ENCODE results near the gene CHPT1. TPM values are rescaled to one million over a fixed set of nuclear protein-coding genes. Genes with fewer than 3 reads are reported as not detected.

Gene CHPT1
- total and polyA plus RNA-seq, 10 donors = 26.8 to 115 (median 45.3) TPM

DNA sequence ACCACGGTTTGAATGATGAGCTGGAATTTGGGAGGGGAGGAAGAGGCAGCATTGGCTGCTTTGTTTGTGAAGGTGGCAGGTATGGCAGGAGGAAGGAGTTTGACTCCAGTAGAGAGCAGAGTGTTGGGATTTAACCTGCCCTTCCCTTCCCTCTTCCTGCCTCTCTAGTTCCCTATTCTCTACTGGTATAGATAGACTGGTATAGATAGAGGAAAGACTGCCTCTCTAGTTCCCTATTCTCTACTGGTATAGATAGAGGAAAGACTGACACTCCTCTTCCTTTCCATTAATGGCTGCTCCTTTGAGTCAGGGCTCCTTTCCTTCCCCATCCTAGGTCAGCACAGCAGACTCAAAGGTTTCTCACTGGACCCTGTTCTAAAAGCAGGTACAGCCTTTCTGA lies 50.3 kb downstream of the CHPT1 start:
- no peak for TF ChIP-seq POLR2A (IDR thresholded peaks at IDR 0.05)
- TF ChIP-seq, protein P1, sequence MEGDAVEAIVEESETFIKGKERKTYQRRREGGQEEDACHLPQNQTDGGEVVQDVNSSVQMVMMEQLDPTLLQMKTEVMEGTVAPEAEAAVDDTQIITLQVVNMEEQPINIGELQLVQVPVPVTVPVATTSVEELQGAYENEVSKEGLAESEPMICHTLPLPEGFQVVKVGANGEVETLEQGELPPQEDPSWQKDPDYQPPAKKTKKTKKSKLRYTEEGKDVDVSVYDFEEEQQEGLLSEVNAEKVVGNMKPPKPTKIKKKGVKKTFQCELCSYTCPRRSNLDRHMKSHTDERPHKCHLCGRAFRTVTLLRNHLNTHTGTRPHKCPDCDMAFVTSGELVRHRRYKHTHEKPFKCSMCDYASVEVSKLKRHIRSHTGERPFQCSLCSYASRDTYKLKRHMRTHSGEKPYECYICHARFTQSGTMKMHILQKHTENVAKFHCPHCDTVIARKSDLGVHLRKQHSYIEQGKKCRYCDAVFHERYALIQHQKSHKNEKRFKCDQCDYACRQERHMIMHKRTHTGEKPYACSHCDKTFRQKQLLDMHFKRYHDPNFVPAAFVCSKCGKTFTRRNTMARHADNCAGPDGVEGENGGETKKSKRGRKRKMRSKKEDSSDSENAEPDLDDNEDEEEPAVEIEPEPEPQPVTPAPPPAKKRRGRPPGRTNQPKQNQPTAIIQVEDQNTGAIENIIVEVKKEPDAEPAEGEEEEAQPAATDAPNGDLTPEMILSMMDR (IDR thresholded peaks at IDR 0.05 in 8 of 11, conservative IDR thresholded peaks at IDR 0.05 in 3 of 11) = no peak
- no peak for TF ChIP-seq POLR2AphosphoS5 (IDR thresholded peaks at IDR 0.05)
- peaks cover 8 to 60% (median 19%) of the 10 kb centered on the region in 6 donors for H3K4me1 ChIP-seq
- peak overlapping the region in 3 of 8 donors; percentile 11 to 79 (median 30) for H3K27ac ChIP-seq
- no peaks in the 10 kb centered on the region for H3K27me3 ChIP-seq (replicated peaks in 1 of 7)
- 73 to 94% (median 88%) methylated on average over 1 of the region's 1 CpG for WGBS, 5 donors
- intact Hi-C loops (cut with DNase I; ENCODE audit: low total_unique reads) = no loop called here
- no peak for DNase-seq
- no peak overlapping the region for H3K4me3 ChIP-seq
- peaks cover 0 to 100% (median 34%) of the 10 kb centered on the region in 6 donors for H3K36me3 ChIP-seq
- H3K9me3 ChIP-seq = no peaks in the 10 kb centered on the region

DNA sequence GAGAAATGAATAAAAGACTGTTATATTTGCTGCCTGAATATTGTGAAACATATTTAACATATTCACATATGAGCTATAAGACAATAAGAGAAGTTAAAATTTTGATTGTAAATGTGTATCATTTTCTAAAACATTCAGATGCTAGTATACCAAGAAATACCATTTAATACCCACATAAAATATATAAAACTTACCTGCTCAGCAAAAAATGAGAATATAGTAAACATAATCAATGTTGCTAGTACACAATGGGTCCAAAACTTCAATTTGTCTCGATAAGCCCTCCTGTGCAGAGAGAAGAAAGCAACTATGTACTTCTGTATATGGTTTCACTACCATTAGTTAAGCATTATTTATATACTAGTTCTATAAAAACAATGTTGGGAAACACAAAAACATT lies 51.5 kb downstream of the CHPT1 start:
- no peaks in the 10 kb centered on the region for H3K9me3 ChIP-seq
- peak overlapping the region in 1 of 8 donors; percentile 3 for H3K27ac ChIP-seq
- 93 to 98% (median 97%) methylated on average over 1 of the region's 1 CpG for WGBS, 5 donors
- no peak overlapping the region for H3K4me3 ChIP-seq
- peaks cover 0 to 100% (median 35%) of the 10 kb centered on the region in 6 donors for H3K36me3 ChIP-seq
- DNase-seq = no peak
- H3K4me1 ChIP-seq = peaks cover 6 to 48% (median 9%) of the 10 kb centered on the region in 6 donors
- H3K27me3 ChIP-seq (replicated peaks in 1 of 7) = no peaks in the 10 kb centered on the region
- TF ChIP-seq, protein P1 (IDR thresholded peaks at IDR 0.05 in 8 of 11, conservative IDR thresholded peaks at IDR 0.05 in 3 of 11) = no peak
- TF ChIP-seq POLR2AphosphoS5 (IDR thresholded peaks at IDR 0.05) = no peak
- TF ChIP-seq POLR2A (IDR thresholded peaks at IDR 0.05) = no peak
- intact Hi-C loops (cut with DNase I; ENCODE audit: low total_unique reads) = no loop called here

DNA sequence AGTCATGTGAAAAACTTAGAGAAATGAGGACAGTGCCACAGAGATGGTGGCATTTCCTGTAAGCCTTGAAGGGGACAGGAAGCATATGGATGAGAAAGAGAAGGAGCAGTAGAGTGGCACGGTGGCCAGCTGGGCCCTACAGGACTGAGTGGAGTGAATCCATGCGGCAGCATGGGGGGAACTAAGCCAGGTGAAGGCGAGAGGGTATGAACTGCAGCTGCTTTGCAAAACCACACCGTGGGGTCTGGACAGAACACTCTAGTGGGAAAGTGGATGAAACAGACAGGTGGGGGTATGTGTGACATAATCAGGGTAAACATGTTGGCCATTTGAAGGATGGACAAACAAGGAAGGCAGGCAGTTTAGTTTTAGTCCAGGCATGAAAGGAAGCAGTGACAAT lies 52.2 kb downstream of the CHPT1 start:
- TF ChIP-seq POLR2A (IDR thresholded peaks at IDR 0.05) (no peak), POLR2AphosphoS5 (IDR thresholded peaks at IDR 0.05) (peak in 2 of 3 donors; percentile 11 to 23)
- Histone ChIP-seq H3K4me3 (no peak overlapping the region), H3K27me3 (replicated peaks in 1 of 7) (no peaks in the 10 kb centered on the region), H3K36me3 (peaks cover 0 to 100% (median 35%) of the 10 kb centered on the region in 6 donors), H3K9me3 (no peaks in the 10 kb centered on the region), H3K27ac (peak overlapping the region in 1 of 8 donors; percentile 3), H3K4me1 (peaks cover 0 to 41% (median 2%) of the 10 kb centered on the region in 6 donors)
- 67 to 79% (median 75%) methylated on average over 4 of the region's 4 CpGs for WGBS, 5 donors
- DNase-seq = no peak
- intact Hi-C loops (cut with DNase I; ENCODE audit: low total_unique reads) = no loop called here

GRCh38 chr12:101750152-101750551 lies 52.7 kb downstream of the CHPT1 start:
- TF ChIP-seq, protein P1 (IDR thresholded peaks at IDR 0.05 in 8 of 11, conservative IDR thresholded peaks at IDR 0.05 in 3 of 11) = no peak
- TF ChIP-seq POLR2AphosphoS5 (IDR thresholded peaks at IDR 0.05) (no peak), POLR2A (IDR thresholded peaks at IDR 0.05) (no peak)
- 91 to 95% (median 93%) methylated on average over 4 of the region's 4 CpGs for WGBS, 5 donors
- intact Hi-C loops (cut with DNase I; ENCODE audit: low total_unique reads) = no loop called here
- peaks cover 0 to 100% (median 35%) of the 10 kb centered on the region in 6 donors for H3K36me3 ChIP-seq
- no peak overlapping the region for H3K27ac ChIP-seq
- no peak overlapping the region for H3K4me3 ChIP-seq
- H3K9me3 ChIP-seq = no peaks in the 10 kb centered on the region
- no peaks in the 10 kb centered on the region for H3K27me3 ChIP-seq (replicated peaks in 1 of 7)
- peaks cover 0 to 36% (median 0%) of the 10 kb centered on the region in 6 donors for H3K4me1 ChIP-seq
- DNase-seq = no peak

Data from spleen (tissue), 11 donors.